Tibial artery (tissue), 4 donors: Measurements from ENCODE around the gene NRSN1.

Source experiments
- DNase-seq, 2 donors: peaks; one replicate each; pipeline ENCODE4 v3.0.0-alpha.2; 2019
- H3K27ac ChIP-seq, 2 donors: fragments of 200-600 bp; sonication (generic) in 1 of 2; 1 replicate in 1 of 2; 2 replicates in 1 of 2; pipeline ENCODE4 v1.5.1; 2018 to 2019; ENCODE audit warnings: mild to moderate bottlenecking in 1 of 2
- H3K27me3 ChIP-seq, 2 donors: fragments of 200-600 bp; sonication (generic) in 1 of 2; one replicate each; pipeline versions ENCODE4 v1.5.1 to v1.6.0; 2016 to 2019
- H3K36me3 ChIP-seq, 3 donors: fragments of 200-600 bp; sonication (generic) in 2 of 3; one replicate each; pipeline ENCODE4 v1.5.1; 2016 to 2019; ENCODE audit warnings: mild to moderate bottlenecking in 2 of 3
- H3K4me1 ChIP-seq, 4 donors: fragments of 200-600 bp; sonication (generic) in 2 of 4; 1 replicate in 3 of 4; 2 replicates in 1 of 4; pipeline ENCODE4 v1.5.1; 2016 to 2019
- H3K4me3 ChIP-seq, 2 donors: fragments of 200-600 bp; sonication (generic) in 1 of 2; 1 replicate in 1 of 2; 2 replicates in 1 of 2; pipeline ENCODE4 v1.5.1; 2018 to 2019; ENCODE audit warnings: mild to moderate bottlenecking in 2 of 2
- H3K9me3 ChIP-seq, 3 donors: fragments of 200-600 bp; sonication (generic) in 1 of 3; one replicate each; pipeline ENCODE4 v1.5.1; 2016 to 2019
- intact Hi-C: fragments of 100-400 bp; cut with DNase I; formaldehyde crosslinking; loops from one replicate; pipeline ENCODE4 v1.15.0; 2023; ENCODE audit warnings: low total_unique reads
- TF ChIP-seq, protein P1 (sequence below), 2 experiments: fragments of 200-600 bp in 1 of 2; fragments of 450-650 bp in 1 of 2; IDR thresholded peaks; one replicate each; pipeline ENCODE4 v1.5.1; 2017 to 2019; ENCODE audit warnings: antibody characterized with exemption in 2 of 2, mild to moderate bottlenecking in 1 of 2, moderate library complexity in 1 of 2

NRSN1 gene, protein sequence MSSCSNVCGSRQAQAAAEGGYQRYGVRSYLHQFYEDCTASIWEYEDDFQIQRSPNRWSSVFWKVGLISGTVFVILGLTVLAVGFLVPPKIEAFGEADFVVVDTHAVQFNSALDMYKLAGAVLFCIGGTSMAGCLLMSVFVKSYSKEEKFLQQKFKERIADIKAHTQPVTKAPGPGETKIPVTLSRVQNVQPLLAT

GRCh38 chr6:24125980-24126379 is at the start of gene NRSN1:
Gene NRSN1, plus strand, starts transcription at chr6:24126215. Its CDS starts 8,113 bp downstream, at chr6:24134328.
- Histone ChIP-seq H3K4me3 (no peak within 1 kb of the TSS), H3K9me3 (no peaks in the 10 kb centered on the region), H3K27me3 (peaks cover 0 to 10% of the 10 kb centered on the region in 2 donors), H3K36me3 (no peaks in the 10 kb centered on the region), H3K27ac (no peak within 1 kb of the TSS), H3K4me1 (no peaks in the 10 kb centered on the region)
- intact Hi-C loops = no loop called here
- DNase-seq = no peak
- TF ChIP-seq, protein P1, sequence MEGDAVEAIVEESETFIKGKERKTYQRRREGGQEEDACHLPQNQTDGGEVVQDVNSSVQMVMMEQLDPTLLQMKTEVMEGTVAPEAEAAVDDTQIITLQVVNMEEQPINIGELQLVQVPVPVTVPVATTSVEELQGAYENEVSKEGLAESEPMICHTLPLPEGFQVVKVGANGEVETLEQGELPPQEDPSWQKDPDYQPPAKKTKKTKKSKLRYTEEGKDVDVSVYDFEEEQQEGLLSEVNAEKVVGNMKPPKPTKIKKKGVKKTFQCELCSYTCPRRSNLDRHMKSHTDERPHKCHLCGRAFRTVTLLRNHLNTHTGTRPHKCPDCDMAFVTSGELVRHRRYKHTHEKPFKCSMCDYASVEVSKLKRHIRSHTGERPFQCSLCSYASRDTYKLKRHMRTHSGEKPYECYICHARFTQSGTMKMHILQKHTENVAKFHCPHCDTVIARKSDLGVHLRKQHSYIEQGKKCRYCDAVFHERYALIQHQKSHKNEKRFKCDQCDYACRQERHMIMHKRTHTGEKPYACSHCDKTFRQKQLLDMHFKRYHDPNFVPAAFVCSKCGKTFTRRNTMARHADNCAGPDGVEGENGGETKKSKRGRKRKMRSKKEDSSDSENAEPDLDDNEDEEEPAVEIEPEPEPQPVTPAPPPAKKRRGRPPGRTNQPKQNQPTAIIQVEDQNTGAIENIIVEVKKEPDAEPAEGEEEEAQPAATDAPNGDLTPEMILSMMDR (IDR thresholded peaks at IDR 0.05) = no peak

- no peaks in the 10 kb centered on the region for H3K4me1 ChIP-seq
- intact Hi-C loops = no loop called here
- no peak for DNase-seq
Observed at GRCh38 chr6:24078200-24078599, 47.8 kb upstream of the NRSN1 start.

GRCh38 chr6:24079076-24079475 is 46.9 kb upstream of the NRSN1 start:
- no peak for DNase-seq
- no peak overlapping the region for H3K4me3 ChIP-seq
- intact Hi-C loops = no loop called here

More at GRCh38 chr6:24078200-24078599, 47.8 kb upstream of the NRSN1 start:
- TF ChIP-seq, protein P1 (IDR thresholded peaks at IDR 0.05) = no peak
- H3K4me3 ChIP-seq = no peak overlapping the region
- H3K27ac ChIP-seq = no peak overlapping the region
- no peaks in the 10 kb centered on the region for H3K36me3 ChIP-seq
- peaks cover 0 to 10% (median 0%) of the 10 kb centered on the region in 3 donors for H3K9me3 ChIP-seq
- H3K27me3 ChIP-seq = no peaks in the 10 kb centered on the region

GRCh38 chr6:24080711-24081110 is 45.3 kb upstream of the NRSN1 start:
- TF ChIP-seq, protein P1 (IDR thresholded peaks at IDR 0.05) = no peak
- Histone ChIP-seq H3K27ac (no peak overlapping the region), H3K4me3 (no peak overlapping the region), H3K36me3 (no peaks in the 10 kb centered on the region), H3K4me1 (no peaks in the 10 kb centered on the region), H3K9me3 (peaks cover 0 to 10% (median 0%) of the 10 kb centered on the region in 3 donors), H3K27me3 (no peaks in the 10 kb centered on the region)
- no peak for DNase-seq
- intact Hi-C loops = no loop called here

More at GRCh38 chr6:24079076-24079475, 46.9 kb upstream of the NRSN1 start:
- Histone ChIP-seq H3K27me3 (no peaks in the 10 kb centered on the region), H3K9me3 (peaks cover 0 to 10% (median 0%) of the 10 kb centered on the region in 3 donors), H3K27ac (no peak overlapping the region), H3K4me1 (no peaks in the 10 kb centered on the region), H3K36me3 (no peaks in the 10 kb centered on the region)
- TF ChIP-seq, protein P1 (IDR thresholded peaks at IDR 0.05) = no peak

DNA sequence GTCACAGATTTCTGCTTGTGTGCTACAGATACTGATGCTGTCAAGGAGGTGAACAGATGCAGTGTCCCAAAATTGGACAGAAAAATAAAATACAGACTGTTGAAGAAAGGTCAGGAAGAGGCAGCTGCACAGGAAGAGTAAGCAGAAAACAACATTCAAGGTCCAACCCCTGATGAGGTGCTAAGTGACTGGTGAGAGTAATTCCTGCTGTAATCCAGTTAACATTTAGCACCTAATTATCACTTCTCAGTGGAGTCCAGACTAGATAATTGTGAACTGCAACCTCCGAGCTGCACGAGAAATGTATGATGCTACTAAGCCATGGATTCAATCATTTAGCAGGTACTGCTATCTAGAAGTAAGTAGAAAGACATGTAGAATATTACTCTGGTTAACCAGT is 36.3 kb upstream of the NRSN1 start:
- TF ChIP-seq, protein P1 (IDR thresholded peaks at IDR 0.05) = no peak
- no peak for DNase-seq
- intact Hi-C loops = no loop called here

More for the DNA sequence above, 36.3 kb upstream of the NRSN1 start:
- Histone ChIP-seq H3K27me3 (no peaks in the 10 kb centered on the region), H3K27ac (no peak overlapping the region), H3K4me3 (no peak overlapping the region), H3K4me1 (no peaks in the 10 kb centered on the region), H3K36me3 (no peaks in the 10 kb centered on the region), H3K9me3 (no peaks in the 10 kb centered on the region)
